Osteoblast (primary cell): Measurements from ENCODE around the gene FXYD7. TPM values are rescaled to one million over a fixed set of nuclear protein-coding genes. Genes with fewer than 3 reads are reported as not detected.

Source experiments
- DNase-seq: peaks from one replicate; pipeline ENCODE4 v3.0.0; 2011; ENCODE audit warnings: low spot score, mixed read lengths; ENCODE audit not compliant: insufficient read length; ENCODE audit errors: missing footprints
- H2AFZ ChIP-seq: 2 replicates; pipeline ENCODE4 v1.6.0; 2011; ENCODE audit warnings: mild to moderate bottlenecking, low read length
- H3K27ac ChIP-seq: 2 replicates; pipeline ENCODE4 v1.5.1; 2011; ENCODE audit warnings: mild to moderate bottlenecking, low read depth, low read length, moderate library complexity
- H3K27me3 ChIP-seq: 2 replicates; pipeline ENCODE4 v1.6.0; 2012; ENCODE audit warnings: mild to moderate bottlenecking, control low read depth, inconsistent platforms, low read length, moderate library complexity; ENCODE audit not compliant: insufficient read depth
- H3K36me3 ChIP-seq: 2 replicates; pipeline ENCODE4 v1.5.1; 2011; ENCODE audit warnings: mild to moderate bottlenecking, low read length, control low read depth, moderate library complexity; ENCODE audit not compliant: insufficient read depth
- H3K4me1 ChIP-seq: 2 replicates; pipeline ENCODE4 v1.5.1; 2011; ENCODE audit warnings: mild to moderate bottlenecking, low read length, control low read depth, moderate library complexity; ENCODE audit not compliant: insufficient read depth
- H3K4me2 ChIP-seq: 2 replicates; pipeline ENCODE4 v1.6.0; 2011; ENCODE audit warnings: mild to moderate bottlenecking, low read length; ENCODE audit not compliant: insufficient read depth
- H3K4me3 ChIP-seq: fragments of 200-600 bp; sonication (generic); 3 replicates; pipeline ENCODE4 v1.5.1; 2012; ENCODE audit warnings: mild to moderate bottlenecking, low read length, inconsistent platforms; ENCODE audit not compliant: insufficient read depth
- H3K79me2 ChIP-seq: 2 replicates; pipeline ENCODE4 v1.6.0; 2012; ENCODE audit warnings: mild to moderate bottlenecking, low read length, control low read depth, inconsistent platforms; ENCODE audit not compliant: insufficient read depth
- H3K9me3 ChIP-seq: 2 replicates; pipeline ENCODE4 v1.5.1; 2011; ENCODE audit warnings: low read depth, low read length, control low read depth
- H4K20me1 ChIP-seq: 2 replicates; pipeline ENCODE4 v1.6.0; 2012; ENCODE audit warnings: mild to moderate bottlenecking, low read length, control low read depth; ENCODE audit not compliant: insufficient read depth
- total RNA-seq: library from RNA; depleted of rRNA; stranded (reverse); fragments of >200 nt; gene quantifications from 2 replicates; pipeline ENCODE4 v1.2.3, GENCODE V29; 2012
- TF ChIP-seq, protein P1 (sequence below): IDR thresholded peaks from 2 replicates; pipeline ENCODE4 v1.5.1; 2011; ENCODE audit warnings: mild to moderate bottlenecking, low read depth, low read length, moderate library complexity; ENCODE audit errors: extremely low read depth

FXYD7 gene
- total RNA-seq, 1 donor, result not detected

DNA sequence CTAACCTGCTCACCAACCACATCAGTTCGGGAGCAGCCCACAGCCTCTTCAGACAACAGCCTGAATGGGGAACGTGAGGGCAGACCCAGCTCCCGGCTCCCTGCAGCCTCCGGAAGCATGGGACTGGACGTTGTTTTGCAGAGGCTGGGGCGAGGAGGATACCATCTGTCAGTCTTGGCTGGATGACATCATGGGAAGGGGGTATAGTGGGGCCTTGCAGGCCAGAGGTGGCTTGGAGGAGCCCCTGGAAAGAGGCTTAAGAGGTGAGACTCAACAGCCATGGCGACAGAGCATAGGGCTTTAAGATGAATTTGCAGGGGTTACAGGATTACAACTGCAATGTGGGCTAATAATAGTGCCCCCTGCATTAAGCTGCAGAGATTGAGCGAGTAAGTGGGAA, 25.9 kb upstream of the FXYD7 start:
- Histone ChIP-seq H3K36me3 (no peaks in the 10 kb centered on the region), H3K27ac (no peak overlapping the region), H3K79me2 (no peaks in the 10 kb centered on the region), H3K27me3 (peaks cover 14% of the 10 kb centered on the region), H2AFZ (no peak overlapping the region), H3K4me1 (peaks cover 13% of the 10 kb centered on the region), H3K4me2 (no peak overlapping the region), H3K9me3 (no peaks in the 10 kb centered on the region), H4K20me1 (no peaks in the 10 kb centered on the region), H3K4me3 (no peak overlapping the region)
- DNase-seq, result no peak
- TF ChIP-seq, protein P1, sequence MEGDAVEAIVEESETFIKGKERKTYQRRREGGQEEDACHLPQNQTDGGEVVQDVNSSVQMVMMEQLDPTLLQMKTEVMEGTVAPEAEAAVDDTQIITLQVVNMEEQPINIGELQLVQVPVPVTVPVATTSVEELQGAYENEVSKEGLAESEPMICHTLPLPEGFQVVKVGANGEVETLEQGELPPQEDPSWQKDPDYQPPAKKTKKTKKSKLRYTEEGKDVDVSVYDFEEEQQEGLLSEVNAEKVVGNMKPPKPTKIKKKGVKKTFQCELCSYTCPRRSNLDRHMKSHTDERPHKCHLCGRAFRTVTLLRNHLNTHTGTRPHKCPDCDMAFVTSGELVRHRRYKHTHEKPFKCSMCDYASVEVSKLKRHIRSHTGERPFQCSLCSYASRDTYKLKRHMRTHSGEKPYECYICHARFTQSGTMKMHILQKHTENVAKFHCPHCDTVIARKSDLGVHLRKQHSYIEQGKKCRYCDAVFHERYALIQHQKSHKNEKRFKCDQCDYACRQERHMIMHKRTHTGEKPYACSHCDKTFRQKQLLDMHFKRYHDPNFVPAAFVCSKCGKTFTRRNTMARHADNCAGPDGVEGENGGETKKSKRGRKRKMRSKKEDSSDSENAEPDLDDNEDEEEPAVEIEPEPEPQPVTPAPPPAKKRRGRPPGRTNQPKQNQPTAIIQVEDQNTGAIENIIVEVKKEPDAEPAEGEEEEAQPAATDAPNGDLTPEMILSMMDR, result no peak

DNA sequence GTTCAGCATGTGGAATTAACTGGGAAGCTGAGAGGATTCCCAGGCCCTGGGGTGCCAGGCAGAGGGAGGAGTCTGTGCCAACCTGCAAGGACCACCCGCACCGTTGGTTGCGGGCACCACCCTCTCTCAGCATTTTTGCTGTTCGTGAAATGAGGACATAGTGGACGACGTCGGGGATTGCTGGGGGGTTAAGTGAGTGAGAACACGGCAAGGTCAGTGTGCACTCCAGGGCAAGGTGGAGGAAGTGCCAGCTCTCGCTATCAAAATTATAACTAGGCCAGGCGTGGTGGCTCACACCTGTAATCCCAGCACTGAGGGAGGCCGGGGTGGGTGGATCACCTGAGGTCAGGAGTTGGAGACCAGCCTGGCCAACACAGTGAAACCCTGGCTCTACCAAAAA, 25.3 kb upstream of the FXYD7 start:
- no peak overlapping the region for H2AFZ ChIP-seq
- H3K27ac ChIP-seq, result no peak overlapping the region
- H3K4me3 ChIP-seq, result no peak overlapping the region
- H3K27me3 ChIP-seq, result peaks cover 14% of the 10 kb centered on the region
- no peak overlapping the region for H3K4me2 ChIP-seq
- DNase-seq, result no peak
- H3K36me3 ChIP-seq, result no peaks in the 10 kb centered on the region
- peaks cover 18% of the 10 kb centered on the region for H3K4me1 ChIP-seq
- H3K79me2 ChIP-seq, result no peaks in the 10 kb centered on the region
- H4K20me1 ChIP-seq, result no peaks in the 10 kb centered on the region
- TF ChIP-seq, protein P1, result no peak
- H3K9me3 ChIP-seq, result no peaks in the 10 kb centered on the region

DNA sequence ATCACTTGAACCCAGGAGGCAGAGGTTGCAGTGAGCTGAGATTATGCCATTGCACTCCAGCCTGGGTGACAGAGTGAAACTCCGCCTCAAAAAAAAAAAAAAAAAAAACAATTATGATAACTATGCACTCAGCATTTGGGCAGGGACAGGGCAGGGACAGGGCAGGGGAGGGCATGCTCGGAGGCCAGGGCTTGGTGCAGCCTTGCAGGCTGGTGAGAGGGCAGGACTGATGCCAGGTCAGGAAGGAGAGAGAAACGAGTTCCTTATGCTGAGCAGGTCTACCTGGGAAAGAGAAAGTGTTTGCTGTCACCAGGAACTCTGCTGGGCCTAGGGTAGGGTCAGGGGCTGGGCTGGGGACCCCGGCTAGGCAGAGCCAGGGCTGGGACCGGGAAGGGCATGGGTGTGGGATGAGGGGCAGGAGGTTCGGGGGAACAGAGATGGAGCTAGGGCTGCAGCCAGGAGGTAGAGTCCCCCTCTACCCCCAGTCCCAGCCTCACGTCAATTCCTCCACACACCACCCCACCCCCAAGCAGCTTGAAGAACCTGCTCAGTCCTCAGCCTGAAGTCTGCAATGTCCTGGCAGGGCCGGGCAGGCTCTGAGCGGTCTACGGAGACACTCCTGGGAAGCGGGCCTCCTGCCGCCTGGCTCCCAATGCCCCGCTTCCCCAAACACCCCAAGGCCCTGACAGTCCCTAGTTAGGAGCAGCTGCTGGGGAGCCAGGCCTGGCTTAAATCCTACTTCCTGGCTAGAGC, 24.6 kb upstream of the FXYD7 start:
- H3K79me2 ChIP-seq, result no peaks in the 10 kb centered on the region
- no peak overlapping the region for H3K4me3 ChIP-seq
- TF ChIP-seq, protein P1, result no peak
- H3K36me3 ChIP-seq, result no peaks in the 10 kb centered on the region
- H3K27ac ChIP-seq, result no peak overlapping the region
- peaks cover 14% of the 10 kb centered on the region for H3K27me3 ChIP-seq
- H4K20me1 ChIP-seq, result no peaks in the 10 kb centered on the region
- H3K4me2 ChIP-seq, result no peak overlapping the region
- peaks cover 25% of the 10 kb centered on the region for H3K4me1 ChIP-seq
- no peak overlapping the region for H2AFZ ChIP-seq
- no peaks in the 10 kb centered on the region for H3K9me3 ChIP-seq
- no peak for DNase-seq

DNA sequence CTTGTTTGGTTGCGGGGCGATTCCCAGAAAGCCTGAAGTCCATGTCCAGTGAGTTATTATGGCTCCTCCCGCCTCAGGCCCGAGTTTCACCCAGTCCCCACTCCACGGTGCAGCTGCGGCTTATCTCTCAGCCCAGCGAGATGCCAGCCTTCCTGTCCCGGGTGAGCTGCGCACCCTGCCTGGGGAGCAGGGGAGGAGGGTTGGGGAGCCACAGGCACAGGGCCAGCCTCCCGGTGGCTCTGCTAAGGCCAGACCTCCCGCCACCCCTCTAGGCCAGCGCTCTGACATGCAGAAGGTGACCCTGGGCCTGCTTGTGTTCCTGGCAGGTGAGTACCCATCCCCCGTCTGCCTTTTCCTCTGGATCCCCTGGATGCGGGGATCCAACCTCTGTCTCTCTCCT, 24.0 kb upstream of the FXYD7 start:
- H3K4me3 ChIP-seq, result no peak overlapping the region
- no peak for DNase-seq
- TF ChIP-seq, protein P1, result no peak
- H3K4me2 ChIP-seq, result no peak overlapping the region
- no peaks in the 10 kb centered on the region for H3K79me2 ChIP-seq
- H3K27me3 ChIP-seq, result peaks cover 14% of the 10 kb centered on the region
- H3K9me3 ChIP-seq, result no peaks in the 10 kb centered on the region
- H3K36me3 ChIP-seq, result no peaks in the 10 kb centered on the region
- peaks cover 31% of the 10 kb centered on the region for H3K4me1 ChIP-seq
- H3K27ac ChIP-seq, result no peak overlapping the region
- H2AFZ ChIP-seq, result no peak overlapping the region
- H4K20me1 ChIP-seq, result no peaks in the 10 kb centered on the region
